ENCODE data around the gene KIAA1671. TPM values are rescaled to one million over a fixed set of nuclear protein-coding genes. Genes with fewer than 3 reads are reported as not detected.

KIAA1671 gene
- total RNA-seq, 4 donors from 2014 or later = 30.6 to 52.7 (median 39.9) TPM

- Histone ChIP-seq H3K27ac (no peak overlapping the region), H3K27me3 (no peaks in the 10 kb centered on the region), H3K4me3 (no peak overlapping the region), H3K9me3 (no peaks in the 10 kb centered on the region), H3K4me1 (peaks cover 0 to 13% (median 0%) of the 10 kb centered on the region in 4 donors), H3K36me3 (no peaks in the 10 kb centered on the region)
- TF ChIP-seq CTCF (IDR thresholded peaks at IDR 0.05) = no peak
- TF ChIP-seq POLR2A (IDR thresholded peaks at IDR 0.05) = no peak
- TF ChIP-seq EP300 (IDR thresholded peaks at IDR 0.05) = no peak
- 78 to 86% methylated on average over 12 to 14 of the region's 14 CpGs for WGBS, 2 donors
- no peak for DNase-seq (ENCODE audit: low spot score in 2 of 2)
Observed at GRCh38 chr22:25161017-25161915, 208.8 kb downstream of the KIAA1671 start.

GRCh38 chr22:25161916-25162530 lies 209.5 kb downstream of the KIAA1671 start:
- peaks cover 0 to 20% (median 0%) of the 10 kb centered on the region in 4 donors for H3K4me1 ChIP-seq
- H3K27ac ChIP-seq = no peak overlapping the region
- no peaks in the 10 kb centered on the region for H3K9me3 ChIP-seq
- no peaks in the 10 kb centered on the region for H3K36me3 ChIP-seq
- DNase-seq (ENCODE audit: low spot score in 2 of 2) = no peak
- no peak overlapping the region for H3K4me3 ChIP-seq
- no peak for TF ChIP-seq POLR2A (IDR thresholded peaks at IDR 0.05)
- TF ChIP-seq EP300 (IDR thresholded peaks at IDR 0.05) = no peak
- TF ChIP-seq CTCF (IDR thresholded peaks at IDR 0.05) = no peak
- no peaks in the 10 kb centered on the region for H3K27me3 ChIP-seq
- WGBS, 2 donors = 90 to 93% methylated on average over 6 of the region's 6 CpGs

- 88 to 92% methylated on average over 1 of the region's 1 CpG for WGBS, 2 donors
- H3K27me3 ChIP-seq = no peaks in the 10 kb centered on the region
- H3K36me3 ChIP-seq = no peaks in the 10 kb centered on the region
- TF ChIP-seq CTCF (IDR thresholded peaks at IDR 0.05) = no peak
- no peak for TF ChIP-seq EP300 (IDR thresholded peaks at IDR 0.05)
- no peak overlapping the region for H3K27ac ChIP-seq
- no peak for DNase-seq (ENCODE audit: low spot score in 2 of 2)
- H3K4me3 ChIP-seq = no peak overlapping the region
- H3K9me3 ChIP-seq = no peaks in the 10 kb centered on the region
- peaks cover 0 to 22% (median 0%) of the 10 kb centered on the region in 4 donors for H3K4me1 ChIP-seq
Observed at GRCh38 chr22:25162561-25162960, 210.0 kb downstream of the KIAA1671 start.

- Histone ChIP-seq H3K36me3 (peaks cover 0 to 8% (median 0%) of the 10 kb centered on the region in 3 donors), H3K9me3 (no peaks in the 10 kb centered on the region), H3K4me1 (peaks cover 0 to 22% (median 0%) of the 10 kb centered on the region in 4 donors), H3K4me3 (no peak overlapping the region), H3K27ac (no peak overlapping the region), H3K27me3 (no peaks in the 10 kb centered on the region)
- no peak for DNase-seq (ENCODE audit: low spot score in 2 of 2)
- WGBS, 2 donors = 79 to 88% methylated on average over 10 of the region's 10 CpGs
- TF ChIP-seq CTCF (IDR thresholded peaks at IDR 0.05) (no peak), EP300 (IDR thresholded peaks at IDR 0.05) (no peak), POLR2A (IDR thresholded peaks at IDR 0.05) (no peak)
Observed at GRCh38 chr22:25165785-25166184, 213.3 kb downstream of the KIAA1671 start.
